GM20000 (cell line): ENCODE measurements around the gene REXO2.

Experiments used
- DNase-seq: peaks from one replicate; pipeline ENCODE4 v3.0.0; 2012; ENCODE audit warnings: low spot score
- TF ChIP-seq, protein P1 (sequence below): IDR thresholded peaks from 2 replicates; pipeline ENCODE4 v1.5.1; 2012; ENCODE audit warnings: mild to moderate bottlenecking, control low read depth; ENCODE audit errors: extremely low read depth, missing control alignments

Gene REXO2

DNA sequence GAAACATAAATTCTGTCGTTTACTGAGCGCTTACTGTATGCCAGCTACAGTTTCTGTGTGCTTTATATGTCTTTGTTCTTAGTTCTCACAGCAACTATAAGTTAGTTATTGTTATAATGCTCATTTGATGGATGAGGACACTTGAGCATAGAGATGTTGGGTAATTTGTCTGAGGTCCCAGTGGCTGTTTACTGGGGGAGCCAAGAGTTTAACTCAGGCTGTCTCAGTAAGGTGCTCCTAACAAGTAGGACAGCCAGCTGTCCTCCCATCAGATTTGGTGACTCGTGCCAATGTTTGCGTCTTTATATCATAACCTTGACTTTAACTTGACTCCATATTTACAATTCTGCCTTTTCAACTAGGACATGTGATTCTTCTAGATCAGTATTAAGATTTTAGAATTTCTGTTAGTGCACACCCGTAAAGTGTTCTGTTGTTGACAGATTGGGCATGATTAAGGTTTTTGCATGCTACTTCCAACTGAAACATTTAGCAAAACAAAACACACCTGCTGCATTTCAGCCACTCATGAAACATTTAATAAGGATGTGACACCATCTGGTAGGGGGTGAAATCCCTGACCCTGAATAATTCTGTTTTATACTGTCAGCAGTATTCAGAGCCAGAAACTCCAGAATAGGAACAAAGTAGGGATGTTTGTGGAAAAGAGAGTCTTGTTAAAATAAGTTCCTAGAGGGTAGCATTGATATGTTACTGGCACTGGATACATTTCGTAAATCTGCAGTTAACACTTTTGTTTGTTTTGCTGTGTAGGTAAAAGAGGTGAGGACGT, 1.9 kb downstream of the REXO2 start:
- no peak for DNase-seq
- TF ChIP-seq, protein P1, sequence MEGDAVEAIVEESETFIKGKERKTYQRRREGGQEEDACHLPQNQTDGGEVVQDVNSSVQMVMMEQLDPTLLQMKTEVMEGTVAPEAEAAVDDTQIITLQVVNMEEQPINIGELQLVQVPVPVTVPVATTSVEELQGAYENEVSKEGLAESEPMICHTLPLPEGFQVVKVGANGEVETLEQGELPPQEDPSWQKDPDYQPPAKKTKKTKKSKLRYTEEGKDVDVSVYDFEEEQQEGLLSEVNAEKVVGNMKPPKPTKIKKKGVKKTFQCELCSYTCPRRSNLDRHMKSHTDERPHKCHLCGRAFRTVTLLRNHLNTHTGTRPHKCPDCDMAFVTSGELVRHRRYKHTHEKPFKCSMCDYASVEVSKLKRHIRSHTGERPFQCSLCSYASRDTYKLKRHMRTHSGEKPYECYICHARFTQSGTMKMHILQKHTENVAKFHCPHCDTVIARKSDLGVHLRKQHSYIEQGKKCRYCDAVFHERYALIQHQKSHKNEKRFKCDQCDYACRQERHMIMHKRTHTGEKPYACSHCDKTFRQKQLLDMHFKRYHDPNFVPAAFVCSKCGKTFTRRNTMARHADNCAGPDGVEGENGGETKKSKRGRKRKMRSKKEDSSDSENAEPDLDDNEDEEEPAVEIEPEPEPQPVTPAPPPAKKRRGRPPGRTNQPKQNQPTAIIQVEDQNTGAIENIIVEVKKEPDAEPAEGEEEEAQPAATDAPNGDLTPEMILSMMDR = no peak

- DNase-seq = no peak
Observed at GRCh38 chr11:114441921-114442320, 2.7 kb downstream of the REXO2 start.

GRCh38 chr11:114442536-114442935, 3.3 kb downstream of the REXO2 start:
- no peak for DNase-seq
- TF ChIP-seq, protein P1 = no peak

More at GRCh38 chr11:114441921-114442320, 2.7 kb downstream of the REXO2 start:
- TF ChIP-seq, protein P1 = no peak

GRCh38 chr11:114447444-114447843, 8.2 kb downstream of the REXO2 start:
- DNase-seq = no peak
- TF ChIP-seq, protein P1 = no peak

GRCh38 chr11:114447892-114448291, 8.6 kb downstream of the REXO2 start:
- TF ChIP-seq, protein P1 = no peak
- DNase-seq = no peak

GRCh38 chr11:114448749-114449482, 9.6 kb downstream of the REXO2 start:
- no peak for DNase-seq
- TF ChIP-seq, protein P1 = no peak

GRCh38 chr11:114449845-114450244, 10.6 kb downstream of the REXO2 start:
- TF ChIP-seq, protein P1 = no peak
- no peak for DNase-seq
